ENCODE results near the gene RAPGEF6.

DNA sequence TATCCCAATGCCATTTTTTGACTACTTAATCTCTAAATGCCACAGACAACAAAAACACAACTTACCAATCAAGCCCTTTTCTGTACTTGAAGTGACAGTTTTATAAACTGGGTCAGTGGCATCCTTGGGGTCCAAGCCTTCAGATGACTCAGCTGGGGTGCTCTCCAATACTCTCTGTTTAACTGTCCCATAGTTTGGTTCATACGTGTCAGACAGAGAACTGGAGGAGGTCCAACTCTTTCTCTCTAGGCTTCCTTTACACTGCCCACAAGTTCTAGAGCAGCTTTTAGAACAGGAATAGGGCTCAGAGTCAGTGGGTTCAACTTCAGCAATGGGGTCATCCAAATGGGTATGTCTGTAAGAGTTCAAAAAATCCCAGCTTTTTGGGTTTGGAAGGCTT is 204.2 kb downstream of the RAPGEF6 start:
- TF ChIP-seq POLR2A (IDR thresholded peaks at IDR 0.05), result no peak
- TF ChIP-seq, protein P1, sequence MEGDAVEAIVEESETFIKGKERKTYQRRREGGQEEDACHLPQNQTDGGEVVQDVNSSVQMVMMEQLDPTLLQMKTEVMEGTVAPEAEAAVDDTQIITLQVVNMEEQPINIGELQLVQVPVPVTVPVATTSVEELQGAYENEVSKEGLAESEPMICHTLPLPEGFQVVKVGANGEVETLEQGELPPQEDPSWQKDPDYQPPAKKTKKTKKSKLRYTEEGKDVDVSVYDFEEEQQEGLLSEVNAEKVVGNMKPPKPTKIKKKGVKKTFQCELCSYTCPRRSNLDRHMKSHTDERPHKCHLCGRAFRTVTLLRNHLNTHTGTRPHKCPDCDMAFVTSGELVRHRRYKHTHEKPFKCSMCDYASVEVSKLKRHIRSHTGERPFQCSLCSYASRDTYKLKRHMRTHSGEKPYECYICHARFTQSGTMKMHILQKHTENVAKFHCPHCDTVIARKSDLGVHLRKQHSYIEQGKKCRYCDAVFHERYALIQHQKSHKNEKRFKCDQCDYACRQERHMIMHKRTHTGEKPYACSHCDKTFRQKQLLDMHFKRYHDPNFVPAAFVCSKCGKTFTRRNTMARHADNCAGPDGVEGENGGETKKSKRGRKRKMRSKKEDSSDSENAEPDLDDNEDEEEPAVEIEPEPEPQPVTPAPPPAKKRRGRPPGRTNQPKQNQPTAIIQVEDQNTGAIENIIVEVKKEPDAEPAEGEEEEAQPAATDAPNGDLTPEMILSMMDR (IDR thresholded peaks at IDR 0.05), result no peak
